Lower leg skin (tissue), 3 donors: ENCODE results near the gene DEFB108B.
"Not testable (repeated sequence)": the region's sequence is repeated elsewhere in the genome, so short reads cannot be mapped to it uniquely, and the experiment has no call there.

Source experiments
- CTCF ChIP-seq, 3 donors: fragments of 450-650 bp; IDR thresholded peaks; one replicate each; pipeline ENCODE4 v1.5.1; 2016; ENCODE audit warnings: antibody characterized with exemption in 3 of 3, mild to moderate bottlenecking in 3 of 3, moderate library complexity in 2 of 3
- POLR2A ChIP-seq, 2 donors: fragments of 450-650 bp; IDR thresholded peaks; one replicate each; pipeline ENCODE4 v1.6.1; 2016 to 2017; ENCODE audit warnings: antibody characterized with exemption in 2 of 2, mild to moderate bottlenecking in 1 of 2, moderate library complexity in 1 of 2

- not testable (repeated sequence) for TF ChIP-seq CTCF, POLR2A (IDR thresholded peaks at IDR 0.05)
Measured at GRCh38 chr11:71789444-71790196, 43.4 kb upstream of the DEFB108B start.
